SK-N-DZ (cell line): Measurements from ENCODE around the gene ZNF682.
"Not testable (repeated sequence)": the region's sequence is repeated elsewhere in the genome, so short reads cannot be mapped to it uniquely, and the experiment has no call there.

Experiments used
- DNase-seq: peaks from one replicate; pipeline ENCODE4 v3.0.0-alpha.2; 2015; ENCODE audit warnings: low spot score
- small RNA-seq, 2 experiments: library from RNA; depleted of rRNA; stranded (forward); fragments of <200 nt; gene quantifications; one replicate each; pipeline ENCODE3, GENCODE V24; 2014

Gene ZNF682

DNA sequence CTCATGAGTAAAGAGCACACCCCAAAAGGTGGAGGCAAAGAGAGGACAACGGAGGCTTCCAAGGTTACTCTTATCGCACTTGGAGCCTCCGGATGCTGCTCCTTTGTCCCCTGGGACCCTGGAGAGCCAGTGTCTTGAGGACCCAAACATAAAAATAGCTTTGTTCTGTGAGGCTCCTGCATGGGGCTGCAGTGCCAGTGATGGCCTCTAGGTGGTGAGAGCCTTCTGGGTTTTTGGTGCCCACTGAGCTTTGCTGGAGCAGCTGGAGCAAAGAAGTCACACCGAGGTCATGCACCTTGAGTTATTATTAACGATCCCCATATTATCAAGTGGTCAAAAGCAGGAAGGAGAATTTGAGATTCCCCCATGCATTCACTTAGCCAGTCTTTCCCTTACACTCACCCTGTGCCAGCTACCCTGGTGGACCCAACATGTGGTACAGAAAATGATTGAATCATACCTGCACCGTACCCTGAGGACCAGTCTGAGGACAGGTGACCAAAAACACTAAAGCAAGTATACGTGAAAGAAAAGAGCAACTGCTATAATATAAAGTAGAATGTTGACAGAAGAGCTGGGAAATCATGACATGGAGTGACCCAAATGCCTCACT, 41.5 kb downstream of the ZNF682 start:
- peak; percentile 29 for DNase-seq

DNA sequence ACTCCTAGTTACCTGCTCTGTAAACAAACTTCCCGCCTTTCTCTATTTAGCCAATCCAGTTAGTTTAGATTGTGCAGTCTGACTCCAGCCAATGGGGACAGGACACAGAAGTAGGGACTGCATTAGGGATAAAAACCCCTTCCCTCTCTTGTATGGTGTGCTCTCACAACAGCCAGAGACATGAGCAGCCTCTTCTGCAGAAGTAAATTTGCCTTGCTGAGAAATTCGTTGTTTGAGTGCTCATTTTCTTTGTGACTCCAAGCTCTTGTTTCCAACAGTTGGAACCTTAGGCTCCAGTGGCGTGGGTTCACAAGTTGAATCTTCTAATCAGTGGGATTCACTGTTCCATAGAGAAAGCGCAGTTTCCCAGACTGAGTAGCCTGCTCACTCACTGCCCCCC, 72.4 kb downstream of the ZNF682 start:
- no peak for DNase-seq

DNA sequence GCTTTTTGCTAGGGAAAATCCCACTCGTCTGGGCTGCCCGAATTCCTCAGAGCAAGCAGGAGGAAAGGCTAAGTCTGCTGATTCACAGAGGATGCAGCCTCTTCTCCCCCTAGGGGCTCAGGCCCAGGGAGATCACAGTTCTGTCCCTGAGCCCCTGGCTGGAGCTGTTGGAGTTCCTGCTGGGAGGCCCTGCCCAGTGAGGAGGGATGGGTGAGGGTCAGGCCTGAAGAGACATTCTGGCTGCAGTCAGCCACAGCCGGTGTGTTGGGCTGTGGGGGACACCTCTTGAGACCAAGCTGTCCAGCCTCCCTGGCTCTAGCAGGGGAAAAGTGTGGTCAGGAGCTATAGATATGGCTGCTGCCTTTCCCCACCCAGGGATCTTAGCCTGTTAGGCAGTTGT, 73.2 kb downstream of the ZNF682 start:
- not testable (repeated sequence) for DNase-seq

DNA sequence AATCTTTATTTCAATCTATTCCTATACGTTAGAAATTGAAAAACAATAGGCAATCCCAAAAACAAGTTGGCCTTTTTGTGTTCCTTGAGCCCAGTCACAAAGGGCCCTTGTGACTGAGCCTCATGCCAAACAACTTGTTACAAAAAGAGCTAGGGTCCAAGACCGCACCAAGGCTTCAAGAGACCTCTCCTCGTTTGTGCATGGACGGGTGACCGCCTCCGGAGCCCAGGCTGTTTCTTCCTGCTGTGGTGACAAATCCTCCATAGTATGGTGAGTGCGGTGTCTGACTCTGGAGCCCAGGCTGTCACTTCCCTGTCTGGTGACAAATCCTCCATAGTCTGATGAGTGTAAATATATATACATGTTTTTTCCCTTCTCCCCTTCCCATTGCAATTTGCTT, 74.9 kb downstream of the ZNF682 start:
- DNase-seq, result no peak

DNA sequence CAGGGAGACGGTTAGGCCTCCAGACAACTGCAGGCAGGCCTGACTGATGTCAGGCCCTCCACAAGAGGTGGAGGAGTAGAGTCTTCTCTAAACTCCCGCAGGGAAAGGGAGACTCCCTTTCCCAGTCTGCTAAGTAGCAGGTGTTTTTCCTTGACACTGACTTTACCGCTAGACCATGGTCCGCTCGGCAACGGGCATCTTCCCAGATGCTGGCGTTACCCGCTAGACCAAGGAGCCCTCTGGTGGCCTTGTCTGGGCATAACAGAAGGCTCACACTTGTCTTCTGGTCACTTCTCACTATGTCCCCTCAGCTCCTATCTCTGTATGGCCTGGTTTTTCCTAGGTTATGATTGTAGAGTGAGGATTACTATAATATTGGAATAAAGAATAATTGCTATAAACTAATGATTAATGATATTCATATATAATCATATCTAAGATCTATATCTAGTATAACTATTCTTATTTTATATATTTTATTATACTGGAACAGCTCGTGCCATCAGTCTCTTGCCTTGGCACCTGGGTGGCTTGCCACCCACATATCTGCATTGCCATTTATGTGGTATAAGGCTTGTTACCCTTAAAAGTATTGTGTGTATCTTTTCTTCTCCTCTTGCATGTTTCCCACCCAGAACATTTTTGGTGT, 80.0 kb downstream of the ZNF682 start:
- DNase-seq, result peak; percentile 75

DNA sequence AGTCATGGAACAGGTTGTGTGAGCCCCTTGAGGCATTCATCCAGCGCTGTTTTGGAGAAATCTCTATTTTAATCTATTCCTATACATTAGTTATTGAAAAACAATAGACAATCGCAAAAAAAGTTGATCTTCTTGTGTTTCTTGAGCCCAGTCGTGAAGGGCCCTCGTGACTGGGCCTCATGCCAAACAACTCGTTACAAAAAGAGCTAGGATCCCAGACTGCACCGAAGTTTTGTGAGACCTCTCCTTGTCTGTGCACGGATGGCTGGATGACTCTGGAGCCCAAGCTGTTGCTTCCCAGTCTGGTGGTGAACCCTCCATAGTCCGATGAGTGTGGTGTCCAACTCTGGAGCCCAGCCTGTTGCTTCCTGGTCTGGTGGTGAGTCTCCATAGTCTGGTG, 81.5 kb downstream of the ZNF682 start:
- not testable (repeated sequence) for DNase-seq

DNA sequence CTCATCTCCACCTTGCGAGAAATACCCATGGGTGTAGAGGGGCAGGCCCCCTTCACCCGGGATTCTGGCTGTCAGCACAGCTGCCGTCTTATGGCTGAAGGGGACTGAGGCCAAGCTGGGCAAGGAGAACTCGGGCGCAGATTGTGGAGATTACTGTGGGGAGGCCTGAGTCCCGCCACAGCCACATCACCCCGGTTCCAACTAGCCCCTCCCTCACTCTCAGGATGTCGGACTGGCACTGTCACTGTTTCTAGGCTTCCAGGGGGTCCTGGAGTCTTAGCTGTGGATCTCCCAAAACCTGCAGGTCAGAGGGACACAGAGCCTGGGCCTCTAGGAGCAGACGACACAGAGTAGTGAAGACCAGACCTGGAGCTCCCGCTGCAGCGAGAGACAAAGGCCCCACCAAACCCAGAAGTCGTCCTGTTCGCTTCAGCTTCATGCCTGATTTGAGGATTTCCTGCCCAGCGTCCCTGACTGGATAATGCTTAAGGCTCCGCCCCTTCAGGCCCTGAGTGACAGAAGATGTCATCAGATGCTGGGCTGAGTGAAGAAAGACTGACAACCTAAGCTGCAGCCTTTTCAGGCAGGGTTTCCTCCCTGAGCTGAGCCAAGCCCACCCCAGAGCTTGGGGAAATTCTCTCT, 82.8 kb downstream of the ZNF682 start:
- peak; percentile 78 for DNase-seq

DNA sequence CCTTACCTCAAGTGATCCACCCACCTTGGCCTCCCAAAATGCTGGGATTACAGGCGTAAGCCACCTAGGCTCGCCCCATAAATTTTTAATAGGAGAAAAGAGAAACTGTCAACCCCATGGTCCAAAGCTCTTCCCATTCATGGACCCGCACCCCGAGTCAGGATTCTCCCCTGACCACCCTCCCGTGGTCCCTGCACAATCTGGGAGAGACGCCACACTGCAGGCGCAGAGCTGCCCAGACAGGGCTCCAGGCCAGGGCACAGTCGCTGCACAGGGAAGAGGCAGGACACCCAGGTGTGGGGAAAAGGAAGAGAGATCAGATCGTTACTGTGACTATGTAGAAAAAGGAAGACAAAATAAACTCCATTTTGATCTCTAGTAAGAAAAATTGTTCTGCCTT, 84.1 kb downstream of the ZNF682 start:
- DNase-seq, result no peak

Small RNA genes within 50 kb of the gene (small RNA-seq; reads per million reads assigned to genes)
- 0 reads per million in 2 experiments for gene AC006539.3
